Measurements from ENCODE around the gene WDR38. TPM values are rescaled to one million over a fixed set of nuclear protein-coding genes. Genes with fewer than 3 reads are reported as not detected.

Gene WDR38
- total and polyA plus RNA-seq, 9 of the 15 experiments (the other 6 are each of a cell fraction or from before 2014, with no cell fraction given): not detected

- peak; percentile 27; the same call in 1 of the 2 replicates for TF ChIP-seq ZBTB43 (CRISPR knock-in tag; IDR thresholded peaks at IDR 0.05)
- TF ChIP-seq U2AF1 (optimal IDR thresholded peaks at IDR 0.05; ENCODE audit: low read depth, low read length): peak; percentile 96
- TF ChIP-seq, protein P1, sequence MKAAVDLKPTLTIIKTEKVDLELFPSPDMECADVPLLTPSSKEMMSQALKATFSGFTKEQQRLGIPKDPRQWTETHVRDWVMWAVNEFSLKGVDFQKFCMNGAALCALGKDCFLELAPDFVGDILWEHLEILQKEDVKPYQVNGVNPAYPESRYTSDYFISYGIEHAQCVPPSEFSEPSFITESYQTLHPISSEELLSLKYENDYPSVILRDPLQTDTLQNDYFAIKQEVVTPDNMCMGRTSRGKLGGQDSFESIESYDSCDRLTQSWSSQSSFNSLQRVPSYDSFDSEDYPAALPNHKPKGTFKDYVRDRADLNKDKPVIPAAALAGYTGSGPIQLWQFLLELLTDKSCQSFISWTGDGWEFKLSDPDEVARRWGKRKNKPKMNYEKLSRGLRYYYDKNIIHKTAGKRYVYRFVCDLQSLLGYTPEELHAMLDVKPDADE (conservative IDR thresholded peaks at IDR 0.05; ENCODE audit: control insufficient read depth, low read depth, low read length): peak; percentile 84
- TF ChIP-seq E2F3 (CRISPR knock-in tag; IDR thresholded peaks at IDR 0.05): peak; percentile 46; the same call in 1 of the 2 replicates
- TF ChIP-seq SMAD4 (CRISPR knock-in tag; conservative IDR thresholded peaks at IDR 0.05): peak; percentile 6; the same call in 1 of the 2 replicates
- TF ChIP-seq YY1 (IDR thresholded peaks at IDR 0.05; ENCODE audit: borderline replicate concordance in 1 of 3, control insufficient read depth in 1 of 3, extremely low read depth in 1 of 3, insufficient read depth in 3 of 3, insufficient read length in 1 of 3, insufficient replicate concordance in 2 of 3, low read depth in 1 of 3, low read length in 2 of 3): peak in 2 of 3 experiments; percentile 76 to 78
- TF ChIP-seq KDM1A (IDR thresholded peaks at IDR 0.05): no peak
- peak; percentile 91 for TF ChIP-seq POLR2B (IDR thresholded peaks at IDR 0.05; ENCODE audit: low read depth, partially characterized antibody)
- TF ChIP-seq NFATC3 (IDR thresholded peaks at IDR 0.05): no peak
- peak; percentile 97 for TF ChIP-seq BRD9 (IDR thresholded peaks at IDR 0.05; ENCODE audit: low read depth, partially characterized antibody)
- peak; percentile 7; the same call in 1 of the 2 replicates for TF ChIP-seq FOXP1 (CRISPR knock-in tag; IDR thresholded peaks at IDR 0.05)
- TF ChIP-seq, protein P2, sequence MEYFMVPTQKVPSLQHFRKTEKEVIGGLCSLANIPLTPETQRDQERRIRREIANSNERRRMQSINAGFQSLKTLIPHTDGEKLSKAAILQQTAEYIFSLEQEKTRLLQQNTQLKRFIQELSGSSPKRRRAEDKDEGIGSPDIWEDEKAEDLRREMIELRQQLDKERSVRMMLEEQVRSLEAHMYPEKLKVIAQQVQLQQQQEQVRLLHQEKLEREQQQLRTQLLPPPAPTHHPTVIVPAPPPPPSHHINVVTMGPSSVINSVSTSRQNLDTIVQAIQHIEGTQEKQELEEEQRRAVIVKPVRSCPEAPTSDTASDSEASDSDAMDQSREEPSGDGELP (CRISPR knock-in tag; IDR thresholded peaks at IDR 0.05; ENCODE audit: borderline replicate concordance): peak; percentile 98
- peak; percentile 97 for TF ChIP-seq SUPT5H (IDR thresholded peaks at IDR 0.05)
- TF ChIP-seq, protein P3, sequence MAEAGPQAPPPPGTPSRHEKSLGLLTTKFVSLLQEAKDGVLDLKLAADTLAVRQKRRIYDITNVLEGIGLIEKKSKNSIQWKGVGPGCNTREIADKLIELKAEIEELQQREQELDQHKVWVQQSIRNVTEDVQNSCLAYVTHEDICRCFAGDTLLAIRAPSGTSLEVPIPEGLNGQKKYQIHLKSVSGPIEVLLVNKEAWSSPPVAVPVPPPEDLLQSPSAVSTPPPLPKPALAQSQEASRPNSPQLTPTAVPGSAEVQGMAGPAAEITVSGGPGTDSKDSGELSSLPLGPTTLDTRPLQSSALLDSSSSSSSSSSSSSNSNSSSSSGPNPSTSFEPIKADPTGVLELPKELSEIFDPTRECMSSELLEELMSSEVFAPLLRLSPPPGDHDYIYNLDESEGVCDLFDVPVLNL (CRISPR knock-in tag; IDR thresholded peaks at IDR 0.05; ENCODE audit: low read depth): peak; percentile 48; the same call in 1 of the 2 replicates
- no peak for TF ChIP-seq ATF1 (CRISPR knock-in tag; IDR thresholded peaks at IDR 0.05)
- peak; percentile 86; the same call in 1 of the 2 replicates for TF ChIP-seq ATF1 (tag; IDR thresholded peaks at IDR 0.05)
- TF ChIP-seq POLR2A (conservative IDR thresholded peaks at IDR 0.05): peak; percentile 97
- no peak for TF ChIP-seq SMARCC2 (IDR thresholded peaks at IDR 0.05; ENCODE audit: low read depth)
- TF ChIP-seq POLR2AphosphoS5 (IDR thresholded peaks at IDR 0.05; ENCODE audit: control insufficient read depth, insufficient read depth, low read depth, low read length): peak; percentile 93
- peak; percentile 99 for TF ChIP-seq NR2C2 (CRISPR knock-in tag; IDR thresholded peaks at IDR 0.05)
- peak; percentile 100 for TF ChIP-seq NR2C2 (tag; IDR thresholded peaks at IDR 0.05)
- peak; percentile 84 for TF ChIP-seq RB1 (IDR thresholded peaks at IDR 0.05; ENCODE audit: low read depth)
- TF ChIP-seq HNRNPL (IDR thresholded peaks at IDR 0.05; ENCODE audit: low read depth, low read length): peak; percentile 90
- 0 out of 2 replicates have a peak, but pooled peaks have one; percentile 9 for TF ChIP-seq KAT7 (CRISPR knock-in tag; IDR thresholded peaks at IDR 0.05; ENCODE audit: borderline replicate concordance)
Measured at GRCh38 chr9:124861342-124862229, 8.3 kb downstream of the WDR38 start, which contains the start of the genes ARPC5L and RPL35 (continued).

Measured in K562 (cell line).